Measurements from ENCODE around the gene CALU. TPM values are rescaled to one million over a fixed set of nuclear protein-coding genes. Genes with fewer than 3 reads are reported as not detected.

Gene CALU
- total and polyA plus RNA-seq, 8 donors = 10.1 to 270 (median 47.7) TPM

GRCh38 chr7:128792471-128793180 is 53.5 kb downstream of the CALU start:
- TF ChIP-seq POLR2A (IDR thresholded peaks at IDR 0.05) (no peak), EP300 (IDR thresholded peaks at IDR 0.05) (no peak), CTCF (IDR thresholded peaks at IDR 0.05) (no peak), POLR2AphosphoS5 (IDR thresholded peaks at IDR 0.05) (no peak)
- Histone ChIP-seq H3K27ac (no peak overlapping the region), H3K9me3 (no peaks in the 10 kb centered on the region), H3K4me3 (peak overlapping the region in 2 of 4 donors; percentile 84 to 88), H3K4me1 (peaks cover 14 to 30% (median 22%) of the 10 kb centered on the region in 4 donors), H3K36me3 (peaks cover 0 to 8% (median 0%) of the 10 kb centered on the region in 4 donors), H3K27me3 (peaks cover 0 to 12% (median 0%) of the 10 kb centered on the region in 3 donors)
- intact Hi-C loops (cut with DNase I; ENCODE audit: low total_unique reads) = no loop called here
- DNase-seq = peak in 1 of 2 donors; percentile 30
- WGBS, 5 donors = 45 to 63% (median 56%) methylated on average over 10 of the region's 10 CpGs

- H3K27ac ChIP-seq = no peak overlapping the region
- TF ChIP-seq POLR2A (IDR thresholded peaks at IDR 0.05) (no peak), EP300 (IDR thresholded peaks at IDR 0.05) (no peak), CTCF (IDR thresholded peaks at IDR 0.05) (no peak), POLR2AphosphoS5 (IDR thresholded peaks at IDR 0.05) (no peak)
- H3K9me3 ChIP-seq = no peaks in the 10 kb centered on the region
- H3K4me1 ChIP-seq = peaks cover 14 to 30% (median 22%) of the 10 kb centered on the region in 4 donors
- peaks cover 0 to 12% (median 0%) of the 10 kb centered on the region in 3 donors for H3K27me3 ChIP-seq
- no peak for DNase-seq
- intact Hi-C loops (cut with DNase I; ENCODE audit: low total_unique reads) = no loop called here
- H3K36me3 ChIP-seq = peaks cover 0 to 8% (median 0%) of the 10 kb centered on the region in 4 donors
- no peak overlapping the region for H3K4me3 ChIP-seq
- 94 to 97% (median 96%) methylated on average over 5 of the region's 5 CpGs for WGBS, 5 donors
Measured at GRCh38 chr7:128793181-128793547, 54.0 kb downstream of the CALU start.

- TF ChIP-seq EP300 (IDR thresholded peaks at IDR 0.05) = no peak
- no peak for TF ChIP-seq POLR2A (IDR thresholded peaks at IDR 0.05)
- TF ChIP-seq POLR2AphosphoS5 (IDR thresholded peaks at IDR 0.05) = no peak
- TF ChIP-seq CTCF (IDR thresholded peaks at IDR 0.05) = no peak
- Histone ChIP-seq H3K27ac (no peak overlapping the region), H3K9me3 (no peaks in the 10 kb centered on the region), H3K27me3 (peaks cover 0 to 12% (median 0%) of the 10 kb centered on the region in 3 donors), H3K36me3 (peaks cover 0 to 8% (median 0%) of the 10 kb centered on the region in 4 donors), H3K4me1 (peaks cover 14 to 30% (median 22%) of the 10 kb centered on the region in 4 donors), H3K4me3 (no peak overlapping the region)
- intact Hi-C loops (cut with DNase I; ENCODE audit: low total_unique reads) = no loop called here
- WGBS, 5 donors = 61 to 81% (median 67%) methylated on average over 3 of the region's 3 CpGs
- peak in 1 of 2 donors; percentile 37 for DNase-seq
Measured at GRCh38 chr7:128794020-128794419, 54.9 kb downstream of the CALU start.

- no peak for DNase-seq
- H3K27ac ChIP-seq = no peak overlapping the region
- TF ChIP-seq POLR2A (IDR thresholded peaks at IDR 0.05) (no peak), CTCF (IDR thresholded peaks at IDR 0.05) (no peak), EP300 (IDR thresholded peaks at IDR 0.05) (no peak), POLR2AphosphoS5 (IDR thresholded peaks at IDR 0.05) (no peak)
- 91 to 95% (median 92%) methylated on average over 6 to 8 of the region's 8 CpGs for WGBS, 5 donors
- H3K9me3 ChIP-seq = no peaks in the 10 kb centered on the region
- intact Hi-C loops (cut with DNase I; ENCODE audit: low total_unique reads) = no loop called here
- H3K4me3 ChIP-seq = no peak overlapping the region
- peaks cover 14 to 30% (median 22%) of the 10 kb centered on the region in 4 donors for H3K4me1 ChIP-seq
- H3K27me3 ChIP-seq = peaks cover 0 to 12% (median 0%) of the 10 kb centered on the region in 3 donors
- peaks cover 0 to 8% (median 0%) of the 10 kb centered on the region in 4 donors for H3K36me3 ChIP-seq
Measured at GRCh38 chr7:128794436-128794835, 55.3 kb downstream of the CALU start.

Measured in stomach (tissue), 9 donors.